WTC11 (cell line): ENCODE data around the gene CAMK2N2. TPM values are rescaled to one million over a fixed set of nuclear protein-coding genes. Genes with fewer than 3 reads are reported as not detected.

Experiments used
- ATAC-seq: fragments of 200-7000 bp; cut with Tn5 transposase; 2 replicates; pipeline ENCODE4 v1.10.0; 2021; ENCODE audit warnings: mild to moderate bottlenecking, moderate library complexity
- CTCF ChIA-PET: fragments of 300-600 bp; sonication (Branson Sonifier 250); formaldehyde crosslinking; loops from one replicate; lab custom pipeline; 2021; ENCODE audit warnings: antibody characterized with exemption; lab: Charles Lee
- POLR2A ChIA-PET: fragments of 350-600 bp; sonication (Branson Sonifier 250); formaldehyde crosslinking; loops from one replicate; lab custom pipeline; 2021; ENCODE audit warnings: antibody characterized with exemption; lab: Charles Lee
- DNase-seq: peaks from one replicate; pipeline ENCODE4 v3.0.0; 2021; ENCODE audit warnings: low spot score
- H3K27ac Mint-ChIP-seq: 2 replicates; pipeline ENCODE4 v1.8.0; 2021; ENCODE audit warnings: mixed read lengths
- H3K27me3 Mint-ChIP-seq: 2 replicates; pipeline ENCODE4 v1.8.0; 2021; ENCODE audit warnings: low read depth, mild to moderate bottlenecking, moderate library complexity, mixed read lengths
- H3K36me3 Mint-ChIP-seq: 2 replicates; pipeline ENCODE4 v1.8.0; 2021; ENCODE audit warnings: mixed read lengths
- H3K4me1 Mint-ChIP-seq: 2 replicates; pipeline ENCODE4 v1.8.0; 2022; ENCODE audit warnings: mixed read lengths
- H3K4me3 Mint-ChIP-seq: 2 replicates; pipeline ENCODE4 v1.8.0; 2021; ENCODE audit warnings: mild to moderate bottlenecking, moderate library complexity, mixed read lengths
- H3K9me3 Mint-ChIP-seq: 2 replicates; pipeline ENCODE4 v1.8.0; 2021; ENCODE audit warnings: mixed read lengths
- ATF1 ChIP-seq: sonication (generic); formaldehyde crosslinking; IDR thresholded peaks from 2 replicates; pipeline ENCODE4 v1.8.1; 2023; ENCODE audit warnings: mild to moderate bottlenecking, moderate library complexity, missing genetic modification reagents
- ATF2 ChIP-seq: sonication (generic); formaldehyde crosslinking; IDR thresholded peaks from 2 replicates; pipeline ENCODE4 v1.8.1; 2022; ENCODE audit warnings: low read depth, missing genetic modification reagents, borderline replicate concordance
- CBFB ChIP-seq: sonication (generic); formaldehyde crosslinking; IDR thresholded peaks from 2 replicates; pipeline ENCODE4 v1.8.1; 2022; ENCODE audit warnings: mild to moderate bottlenecking, low read depth, missing genetic modification reagents
- E2F4 ChIP-seq: sonication (generic); formaldehyde crosslinking; IDR thresholded peaks from 2 replicates; pipeline ENCODE4 v1.8.1; 2022; ENCODE audit warnings: low read depth, mild to moderate bottlenecking, moderate library complexity, missing genetic modification reagents, borderline replicate concordance
- E2F5 ChIP-seq: sonication (generic); formaldehyde crosslinking; IDR thresholded peaks from 2 replicates; pipeline ENCODE4 v1.8.1; 2022; ENCODE audit warnings: mild to moderate bottlenecking, moderate library complexity, missing genetic modification reagents
- EMX1 ChIP-seq: fragments of 250-450 bp; sonication (Bioruptor Pico); IDR thresholded peaks from 2 replicates; pipeline ENCODE4 v1.8.0; 2021; ENCODE audit warnings: mild to moderate bottlenecking
- ERG ChIP-seq: fragments of 250-450 bp; sonication (Bioruptor Pico); IDR thresholded peaks from 2 replicates; pipeline ENCODE4 v1.8.0; 2021; ENCODE audit warnings: mild to moderate bottlenecking
- FOXK1 ChIP-seq: sonication (generic); formaldehyde crosslinking; IDR thresholded peaks from 2 replicates; pipeline ENCODE4 v1.8.0; 2022; ENCODE audit warnings: mild to moderate bottlenecking, moderate library complexity, missing genetic modification reagents
- FOXP1 ChIP-seq: sonication (generic); formaldehyde crosslinking; IDR thresholded peaks from 2 replicates; pipeline ENCODE4 v1.8.0; 2022; ENCODE audit warnings: missing genetic modification reagents, mild to moderate bottlenecking, moderate library complexity, borderline replicate concordance
- IRF1 ChIP-seq: sonication (generic); formaldehyde crosslinking; IDR thresholded peaks from 2 replicates; pipeline ENCODE4 v1.8.0; 2023; ENCODE audit warnings: missing genetic modification reagents
- IRF2 ChIP-seq: sonication (generic); formaldehyde crosslinking; IDR thresholded peaks from 2 replicates; pipeline ENCODE4 v1.8.0; 2022; ENCODE audit warnings: low read depth, missing genetic modification reagents, borderline replicate concordance
- MLX ChIP-seq: sonication (generic); formaldehyde crosslinking; IDR thresholded peaks from 2 replicates; pipeline ENCODE4 v1.8.1; 2023; ENCODE audit warnings: mild to moderate bottlenecking, missing genetic modification reagents, moderate library complexity
- NFYB ChIP-seq: sonication (generic); formaldehyde crosslinking; conservative IDR thresholded peaks from 2 replicates; pipeline ENCODE4 v1.8.0; 2022; ENCODE audit warnings: low read depth, missing genetic modification reagents
- NR1H2 ChIP-seq: sonication (generic); formaldehyde crosslinking; IDR thresholded peaks from 2 replicates; pipeline ENCODE4 v1.9.0; 2021; ENCODE audit warnings: mild to moderate bottlenecking, moderate library complexity, missing genetic modification reagents
- RELA ChIP-seq: sonication (generic); formaldehyde crosslinking; IDR thresholded peaks from 2 replicates; pipeline ENCODE4 v1.8.1; 2022; ENCODE audit warnings: missing genetic modification reagents, mild to moderate bottlenecking, borderline replicate concordance
- USF1 ChIP-seq: sonication (generic); formaldehyde crosslinking; IDR thresholded peaks from 2 replicates; pipeline ENCODE4 v1.8.0; 2022; ENCODE audit warnings: mild to moderate bottlenecking, missing genetic modification reagents
- USF2 ChIP-seq: sonication (generic); formaldehyde crosslinking; IDR thresholded peaks from 2 replicates; pipeline ENCODE4 v1.8.1; 2023; ENCODE audit warnings: mild to moderate bottlenecking, missing genetic modification reagents, moderate library complexity
- ZMAT4 ChIP-seq: fragments of 250-450 bp; sonication (Bioruptor Pico); IDR thresholded peaks from 2 replicates; pipeline ENCODE4 v1.9.0; 2021; ENCODE audit warnings: mild to moderate bottlenecking
- ZNF219 ChIP-seq: sonication (generic); formaldehyde crosslinking; IDR thresholded peaks from 2 replicates; pipeline ENCODE4 v1.8.0; 2023; ENCODE audit warnings: missing genetic modification reagents, mild to moderate bottlenecking, borderline replicate concordance
- ZNF512 ChIP-seq: sonication (generic); formaldehyde crosslinking; IDR thresholded peaks from 2 replicates; pipeline ENCODE4 v1.8.1; 2022; ENCODE audit warnings: missing genetic modification reagents, borderline replicate concordance
- ZSCAN18 ChIP-seq: fragments of 250-450 bp; sonication (Bioruptor Pico); IDR thresholded peaks from 2 replicates; pipeline ENCODE4 v2.1.2; 2022; ENCODE audit warnings: mild to moderate bottlenecking, moderate library complexity
- total RNA-seq: library from RNA; stranded (reverse); gene quantifications from 3 replicates; pipeline ENCODE4 v1.2.3, GENCODE V29; 2021

Gene CAMK2N2
- total RNA-seq, 1 experiment from 2014 or later: 10.5 TPM

GRCh38 chr3:184240384-184241140, 20.8 kb downstream of the CAMK2N2 start:
- H3K9me3 Mint-ChIP-seq: no peaks in the 10 kb centered on the region
- CTCF ChIA-PET: interaction anchor here (1.0 to 7.5 kb wide), 7 partner anchors 10 to 345 kb away, joined by 3 to 88 read pairs (median 5); partner anchors contain the start of genes CAMK2N2, EEF1AKMT4 and VWA5B2
- DNase-seq: peak; percentile 42
- POLR2A ChIA-PET: interaction anchor here (0.6 to 2.0 kb wide), 5 partner anchors 13 to 54 kb away, joined by 3 to 6 read pairs (median 5); partner anchors contain the start of genes ABCF3 and CAMK2N2
- no peak for TF ChIP-seq ATF2 (CRISPR knock-in tag)
- TF ChIP-seq ZSCAN18 (CRISPR knock-in tag): no peak
- TF ChIP-seq ATF1 (CRISPR knock-in tag): no peak
- TF ChIP-seq ZMAT4 (CRISPR knock-in tag): no peak
- no peak for TF ChIP-seq CBFB (CRISPR knock-in tag)
- TF ChIP-seq ZNF512 (CRISPR knock-in tag): no peak
- TF ChIP-seq ZNF219 (CRISPR knock-in tag): no peak
- no peak for TF ChIP-seq IRF1
- no peak for TF ChIP-seq FOXP1
- TF ChIP-seq RELA: no peak
- no peak for TF ChIP-seq NR1H2 (CRISPR knock-in tag)
- TF ChIP-seq EMX1 (CRISPR knock-in tag): no peak
- TF ChIP-seq USF2: no peak
- no peak; the same call in 1 of the 2 replicates for TF ChIP-seq USF1 (CRISPR knock-in tag)
- no peak for TF ChIP-seq NFYB (CRISPR knock-in tag)
- TF ChIP-seq, all 79 proteins: peak for 0
- no peak overlapping the region for H3K27ac Mint-ChIP-seq
- peaks cover 18% of the 10 kb centered on the region for H3K36me3 Mint-ChIP-seq
- H3K4me3 Mint-ChIP-seq: no peak overlapping the region
- ATAC-seq: peak; percentile 18
- H3K27me3 Mint-ChIP-seq: peaks cover 3% of the 10 kb centered on the region
- peaks cover 3% of the 10 kb centered on the region; the same call in 1 of the 2 replicates for H3K4me1 Mint-ChIP-seq

- ATAC-seq: no peak
- peaks cover 12% of the 10 kb centered on the region for H3K36me3 Mint-ChIP-seq
- ChIA-PET POLR2A (interaction anchor here (0.6 kb wide), 1 partner anchor 19 kb away, joined by 5 read pairs; no protein-coding TSS in a partner anchor), CTCF (interaction anchor here (1.2 to 7.5 kb wide), 4 partner anchors 11 to 335 kb away, joined by 5 to 88 read pairs (median 9); partner anchors contain the start of genes CAMK2N2, EEF1AKMT4 and VWA5B2)
- peaks cover 3% of the 10 kb centered on the region for H3K27me3 Mint-ChIP-seq
- no peak overlapping the region for H3K27ac Mint-ChIP-seq
- peaks cover 3% of the 10 kb centered on the region; the same call in 1 of the 2 replicates for H3K4me1 Mint-ChIP-seq
- H3K9me3 Mint-ChIP-seq: no peaks in the 10 kb centered on the region
- DNase-seq: no peak
- no peak overlapping the region for H3K4me3 Mint-ChIP-seq
- TF ChIP-seq FOXK1 (no peak), E2F5 (no peak), MLX (CRISPR knock-in tag) (no peak), E2F4 (CRISPR knock-in tag) (no peak), ERG (no peak), IRF2 (CRISPR knock-in tag) (no peak)
These were observed 21.6 kb downstream of the CAMK2N2 start for GRCh38 chr3:184239708-184240107.
